Spleen (tissue), 7 donors: ENCODE results near the gene PPP1R13B.

Experiments
- CTCF ChIP-seq, 11 experiments: fragments of 200-600 bp in 7 of 11; fragments of 450-650 bp in 4 of 11; sonication (generic) in 4 of 11; IDR thresholded peaks in 8 of 11; conservative IDR thresholded peaks in 3 of 11; 1 replicate in 7 of 11; 2 replicates in 4 of 11; pipeline versions ENCODE4 v1.4.0 to v1.8.0; 2016 to 2021; ENCODE audit warnings: antibody characterized with exemption in 11 of 11, inconsistent platforms in 4 of 11, mild to moderate bottlenecking in 1 of 11
- POLR2A ChIP-seq, 3 donors: fragments of 450-650 bp; IDR thresholded peaks; one replicate each; pipeline ENCODE4 v1.5.1; 2017; ENCODE audit warnings: antibody characterized with exemption in 3 of 3, mild to moderate bottlenecking in 1 of 3
- POLR2AphosphoS5 ChIP-seq, 3 donors: sonication (generic); formaldehyde crosslinking; IDR thresholded peaks; one replicate each; pipeline ENCODE4 v1.5.1; 2017; ENCODE audit warnings: antibody characterized with exemption in 3 of 3
- donor health status: DM: no; HTN: no; CAD: no; lungs with moderate emphysema.
- donor health status: DM: no; HTN: no; CAD: no.
- donor health status: DM: no; HTN: no; CAD: no.

- TF ChIP-seq POLR2A (IDR thresholded peaks at IDR 0.05) (no peak), POLR2AphosphoS5 (IDR thresholded peaks at IDR 0.05) (no peak), CTCF (IDR thresholded peaks at IDR 0.05 in 8 of 11, conservative IDR thresholded peaks at IDR 0.05 in 3 of 11) (no peak)
These were observed 27.0 kb downstream of the PPP1R13B start for GRCh38 chr14:103820382-103820781.
